K562 treated with DMSO at 1 percent for 24 hours (cell line): ENCODE data around the gene SOX21. TPM values are rescaled to one million over a fixed set of nuclear protein-coding genes. Genes with fewer than 3 reads are reported as not detected.

Source experiments
- total RNA-seq: library from RNA; unstranded; fragments of 300-600 nt; gene quantifications from 2 replicates; pipeline ENCODE4 v1.2.3, GENCODE V29; 2022; ENCODE audit warnings: low read depth; ENCODE audit not compliant: insufficient read depth

The SOX21 gene
- not detected in 2 replicates for total RNA-seq

GRCh38 chr13:94712287-94712811, at the start of gene SOX21:
SOX21 (minus strand) TSS chr13:94712545; CDS start chr13:94712049, 496 bp downstream.

Other genes starting within 250 kb of the SOX21 start
- gene DCT, start 232.9 kb downstream of the SOX21 start, total RNA-seq, result 0.12 and 0.36 TPM in 2 replicates
- gene TGDS, start 116.4 kb downstream of the SOX21 start, total RNA-seq, result 7.2 and 7.7 TPM in 2 replicates
- gene GPR180, start 110.7 kb downstream of the SOX21 start, total RNA-seq, result 1.2 and 1.3 TPM in 2 replicates